Duodenal mucosa (tissue), 2 donors: Measurements from ENCODE around the gene EPB41L4A.
"Not testable (repeated sequence)": the region's sequence is repeated elsewhere in the genome, so short reads cannot be mapped to it uniquely, and the experiment has no call there.

Experiments used
- H3K27ac ChIP-seq: one replicate; pipeline ENCODE4 v1.7.0; 2013; ENCODE audit warnings: low read depth, low read length
- H3K27me3 ChIP-seq, 2 donors: one replicate each; pipeline ENCODE4 v1.7.0; 2013; ENCODE audit warnings: low read length in 2 of 2, control low read depth in 1 of 2; ENCODE audit not compliant: insufficient read depth in 2 of 2, control insufficient read depth in 1 of 2
- H3K36me3 ChIP-seq, 2 donors: one replicate each; pipeline ENCODE4 v1.7.0; 2013; ENCODE audit warnings: low read length in 2 of 2, control low read depth in 1 of 2; ENCODE audit not compliant: insufficient read depth in 2 of 2, control insufficient read depth in 1 of 2
- H3K4me1 ChIP-seq, 2 donors: one replicate each; pipeline ENCODE4 v1.7.0; 2013; ENCODE audit warnings: low read length in 2 of 2, control low read depth in 1 of 2; ENCODE audit not compliant: insufficient read depth in 2 of 2, control insufficient read depth in 1 of 2
- H3K4me3 ChIP-seq, 2 donors: one replicate each; pipeline ENCODE4 v1.7.0; 2013; ENCODE audit warnings: low read length in 2 of 2, low read depth in 1 of 2
- H3K9ac ChIP-seq, 2 donors: one replicate each; pipeline ENCODE4 v1.7.0; 2013; ENCODE audit warnings: low read length in 2 of 2, low read depth in 1 of 2
- H3K9me3 ChIP-seq, 2 donors: one replicate each; pipeline ENCODE4 v1.7.0; 2013; ENCODE audit warnings: low read length in 2 of 2, control low read depth in 1 of 2; ENCODE audit not compliant: control insufficient read depth in 1 of 2

The EPB41L4A gene

GRCh38 chr5:112419164-112419985 lies at the start of gene EPB41L4A:
Gene EPB41L4A (minus strand): TSS chr5:112419277. CDS start chr5:112419039, 238 bp downstream.
- peak within 1 kb of the TSS; percentile 56 for H3K27ac ChIP-seq
- H3K4me1 ChIP-seq, result peaks cover 0 to 10% of the 10 kb centered on the region in 2 donors
- H3K27me3 ChIP-seq, result peaks cover 0 to 9% of the 10 kb centered on the region in 2 donors
- H3K9me3 ChIP-seq, result no peaks in the 10 kb centered on the region
- H3K9ac ChIP-seq, result peak within 1 kb of the TSS; percentile 33 to 59
- peak within 1 kb of the TSS; percentile 81 to 94 for H3K4me3 ChIP-seq
- no peaks in the 10 kb centered on the region for H3K36me3 ChIP-seq

- H3K4me3 ChIP-seq, result no peak overlapping the region
- H3K4me1 ChIP-seq, result no peaks in the 10 kb centered on the region
- no peaks in the 10 kb centered on the region for H3K9me3 ChIP-seq
- H3K27me3 ChIP-seq, result no peaks in the 10 kb centered on the region
- H3K36me3 ChIP-seq, result no peaks in the 10 kb centered on the region
- no peak overlapping the region for H3K27ac ChIP-seq
- H3K9ac ChIP-seq, result no peak overlapping the region
Observed at GRCh38 chr5:112467485-112467884, 48.4 kb upstream of the EPB41L4A start.

DNA sequence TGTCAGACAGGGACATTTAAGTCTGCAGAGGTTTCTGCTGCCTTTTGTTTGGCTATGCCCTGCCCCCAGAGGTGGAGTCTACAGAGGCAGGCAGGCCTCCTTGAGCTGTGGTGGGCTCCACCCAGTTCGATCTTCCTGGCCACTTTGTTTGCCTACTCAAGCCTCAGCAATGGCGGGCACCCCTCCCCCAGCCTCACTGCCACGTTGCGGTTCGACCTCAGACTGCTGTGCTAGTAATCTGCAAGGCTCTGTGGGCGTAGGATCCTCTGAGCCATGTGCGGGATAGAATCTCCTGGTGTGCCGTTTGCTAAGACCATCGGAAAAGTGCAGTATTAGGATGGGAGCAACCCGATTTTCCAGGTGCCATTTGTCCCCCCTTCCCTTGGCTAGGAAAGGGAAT lies 47.2 kb upstream of the EPB41L4A start:
- H3K9me3 ChIP-seq, H3K4me3 ChIP-seq: not testable (repeated sequence)

GRCh38 chr5:112447187-112447760 lies 28.2 kb upstream of the EPB41L4A start:
- not testable (repeated sequence) for H3K36me3 ChIP-seq, H3K9me3 ChIP-seq, H3K27me3 ChIP-seq, H3K9ac ChIP-seq, H3K4me1 ChIP-seq, H3K27ac ChIP-seq, H3K4me3 ChIP-seq

More for the DNA sequence above, 47.2 kb upstream of the EPB41L4A start:
- not testable (repeated sequence) for H3K9ac ChIP-seq, H3K36me3 ChIP-seq, H3K27me3 ChIP-seq, H3K27ac ChIP-seq, H3K4me1 ChIP-seq

- no peak overlapping the region for H3K9ac ChIP-seq
- H3K9me3 ChIP-seq, result no peaks in the 10 kb centered on the region
Observed at GRCh38 chr5:112445626-112446350, 26.7 kb upstream of the EPB41L4A start.

GRCh38 chr5:112443932-112444331 lies 24.9 kb upstream of the EPB41L4A start:
- not testable (repeated sequence) for H3K9me3 ChIP-seq, H3K27ac ChIP-seq, H3K4me3 ChIP-seq, H3K27me3 ChIP-seq, H3K9ac ChIP-seq, H3K4me1 ChIP-seq, H3K36me3 ChIP-seq

More at GRCh38 chr5:112445626-112446350, 26.7 kb upstream of the EPB41L4A start:
- Histone ChIP-seq H3K4me3 (no peak overlapping the region), H3K4me1 (no peaks in the 10 kb centered on the region), H3K27me3 (no peaks in the 10 kb centered on the region), H3K27ac (no peak overlapping the region), H3K36me3 (no peaks in the 10 kb centered on the region)

DNA sequence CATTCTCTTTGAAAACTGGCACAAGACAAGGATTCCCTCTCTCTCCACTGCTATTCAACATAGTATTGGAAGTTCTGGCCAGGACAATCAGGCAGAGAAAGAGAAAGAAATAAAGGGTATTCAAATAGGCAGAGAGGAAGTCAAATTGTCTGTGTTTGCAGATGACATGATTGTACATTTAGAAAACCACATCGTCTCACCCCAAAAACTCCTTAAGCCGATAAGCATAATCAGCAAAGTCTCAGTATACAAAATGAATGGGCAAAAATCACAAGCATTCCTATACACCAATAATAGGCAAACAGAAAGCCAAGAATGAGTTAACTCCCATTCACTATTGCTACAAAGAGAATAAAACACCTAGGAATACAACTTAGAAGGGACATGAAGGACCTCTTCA lies 21.0 kb upstream of the EPB41L4A start:
- Histone ChIP-seq H3K4me1 (no peaks in the 10 kb centered on the region), H3K27me3 (no peaks in the 10 kb centered on the region), H3K9ac (no peak overlapping the region), H3K36me3 (no peaks in the 10 kb centered on the region), H3K9me3 (no peaks in the 10 kb centered on the region), H3K27ac (no peak overlapping the region), H3K4me3 (no peak overlapping the region)

- H3K4me1 ChIP-seq, result no peaks in the 10 kb centered on the region
- no peak overlapping the region for H3K4me3 ChIP-seq
- no peaks in the 10 kb centered on the region for H3K9me3 ChIP-seq
- no peak overlapping the region for H3K9ac ChIP-seq
- no peaks in the 10 kb centered on the region for H3K36me3 ChIP-seq
- no peaks in the 10 kb centered on the region for H3K27me3 ChIP-seq
- H3K27ac ChIP-seq, result no peak overlapping the region
Observed at GRCh38 chr5:112436144-112436543, 17.1 kb upstream of the EPB41L4A start.

DNA sequence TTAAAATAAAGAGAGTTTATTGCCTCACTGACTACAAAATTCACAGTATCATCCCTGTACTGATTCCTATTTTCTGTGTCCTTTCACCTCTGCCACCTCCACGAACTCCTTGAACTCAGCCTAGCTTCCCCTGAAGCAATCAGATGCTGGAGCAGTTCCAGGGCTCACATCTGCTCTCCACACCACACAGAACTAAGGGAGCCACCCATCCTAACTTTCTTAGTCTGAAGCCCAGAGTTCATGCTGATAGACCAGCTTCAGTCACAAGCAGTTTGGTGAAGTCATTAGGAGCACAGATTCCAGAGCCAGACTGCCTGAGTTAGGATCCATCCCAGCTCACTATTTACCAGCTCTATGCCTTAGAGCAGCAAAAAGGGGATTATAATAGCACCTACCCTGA lies 15.6 kb upstream of the EPB41L4A start:
- H3K4me1 ChIP-seq, result no peaks in the 10 kb centered on the region
- no peak overlapping the region for H3K9ac ChIP-seq
- no peaks in the 10 kb centered on the region for H3K9me3 ChIP-seq
- H3K27me3 ChIP-seq, result no peaks in the 10 kb centered on the region
- no peak overlapping the region for H3K4me3 ChIP-seq
- no peaks in the 10 kb centered on the region for H3K36me3 ChIP-seq
- no peak overlapping the region for H3K27ac ChIP-seq

DNA sequence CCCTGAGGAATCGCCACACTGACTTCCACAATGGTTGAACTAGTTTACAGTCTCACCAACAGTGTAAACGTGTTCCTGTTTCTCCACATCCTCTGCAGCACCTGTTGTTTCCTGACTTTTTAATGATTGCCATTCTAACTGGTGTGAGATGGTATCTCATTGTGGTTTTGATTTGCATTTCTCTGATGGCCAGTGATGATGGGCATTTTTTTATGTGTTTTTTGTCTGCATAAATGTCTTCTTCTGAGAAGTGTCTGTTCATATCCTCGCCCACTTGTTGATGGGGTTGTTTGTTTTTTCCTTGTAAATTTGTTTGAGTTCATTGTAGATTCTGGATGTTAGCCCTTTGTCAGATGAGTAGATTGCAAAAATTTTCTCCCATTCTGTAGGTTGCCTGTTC lies 7.1 kb upstream of the EPB41L4A start:
- not testable (repeated sequence) for H3K9me3 ChIP-seq, H3K4me3 ChIP-seq, H3K4me1 ChIP-seq, H3K27ac ChIP-seq, H3K36me3 ChIP-seq, H3K27me3 ChIP-seq, H3K9ac ChIP-seq
